HG02571 (cell line): ENCODE data around the gene MORC2.

ENCODE experiments used
- ATAC-seq: cut with Tn5 transposase; IDR thresholded peaks from one replicate; pipeline ENCODE4 v1.9.1; 2021; ENCODE audit warnings: mild to moderate bottlenecking, moderate library complexity; ENCODE audit not compliant: unreplicated experiment

Gene MORC2

GRCh38 chr22:30968015-30968923, at the start of gene MORC2:
Gene MORC2 (minus strand): TSS chr22:30968774. CDS start chr22:30967889, 885 bp downstream.
- peak; percentile 28 for ATAC-seq

- no peak for ATAC-seq
These were observed 37.0 kb upstream of the MORC2 start for GRCh38 chr22:31005535-31005934.

- no peak for ATAC-seq
These were observed 32.7 kb upstream of the MORC2 start for GRCh38 chr22:31001124-31001770.

GRCh38 chr22:30998329-30998728, 29.8 kb upstream of the MORC2 start:
- no peak for ATAC-seq

GRCh38 chr22:30996462-30996861, 27.9 kb upstream of the MORC2 start:
- ATAC-seq, result no peak

- ATAC-seq, result no peak
These were observed 26.4 kb upstream of the MORC2 start for GRCh38 chr22:30994960-30995359.

GRCh38 chr22:30992565-30992964, 24.0 kb upstream of the MORC2 start:
- no peak for ATAC-seq

GRCh38 chr22:30990690-30991089, 22.1 kb upstream of the MORC2 start:
- ATAC-seq, result no peak

- no peak for ATAC-seq
These were observed 20.9 kb upstream of the MORC2 start for GRCh38 chr22:30989474-30989873.

- ATAC-seq, result no peak
These were observed 17.1 kb upstream of the MORC2 start for GRCh38 chr22:30985561-30986208.

- no peak for ATAC-seq
These were observed 15.7 kb upstream of the MORC2 start for GRCh38 chr22:30984317-30984716.

- no peak for ATAC-seq
These were observed 13.9 kb upstream of the MORC2 start for GRCh38 chr22:30982512-30982911.

GRCh38 chr22:30979932-30980331, 11.4 kb upstream of the MORC2 start:
- ATAC-seq, result no peak

GRCh38 chr22:30978304-30978962, 9.9 kb upstream of the MORC2 start:
- ATAC-seq, result no peak

GRCh38 chr22:30970356-30970746, 1.8 kb upstream of the MORC2 start:
- no peak for ATAC-seq

GRCh38 chr22:30969532-30970355, 1.2 kb upstream of the MORC2 start:
- ATAC-seq, result peak; percentile 35

- ATAC-seq, result peak; percentile 91
These were observed 454 bp upstream of the MORC2 start, which contains the start of gene TUG1 for GRCh38 chr22:30968924-30969531. Gene TUG1 (plus strand): TSS chr22:30969265.

- ATAC-seq, result no peak
These were observed 3.7 kb downstream of the MORC2 start for GRCh38 chr22:30964858-30965257.

GRCh38 chr22:30955153-30955552, 13.4 kb downstream of the MORC2 start:
- ATAC-seq, result no peak

- no peak for ATAC-seq
These were observed 15.4 kb downstream of the MORC2 start for GRCh38 chr22:30953206-30953605.
